Neutrophil (primary cell): ENCODE results near the gene CLIP2.
"Not testable (repeated sequence)": the region's sequence is repeated elsewhere in the genome, so short reads cannot be mapped to it uniquely, and the experiment has no call there.

Experiments used
- H3K27ac ChIP-seq: fragments of 200-600 bp; sonication (generic); 2 replicates; pipeline ENCODE4 v1.5.1; 2016; ENCODE audit warnings: mild to moderate bottlenecking, moderate library complexity
- H3K27me3 ChIP-seq: fragments of 200-600 bp; sonication (generic); 2 replicates; pipeline ENCODE4 v1.6.0; 2016; ENCODE audit warnings: mild to moderate bottlenecking
- H3K36me3 ChIP-seq: fragments of 200-600 bp; sonication (generic); 2 replicates; pipeline ENCODE4 v1.5.1; 2017
- H3K4me1 ChIP-seq, 2 experiments: fragments of 200-600 bp in 1 of 2; sonication (generic) in 1 of 2; 1 replicate in 1 of 2; 2 replicates in 1 of 2; pipeline versions ENCODE4 v1.5.1 to v1.6.1; 2013 to 2016; ENCODE audit warnings: low read depth in 1 of 2, low read length in 1 of 2, mild to moderate bottlenecking in 1 of 2, moderate library complexity in 1 of 2; ENCODE audit not compliant: control insufficient read depth in 1 of 2, insufficient read depth in 1 of 2
- H3K4me3 ChIP-seq, 2 experiments: fragments of 200-600 bp in 1 of 2; sonication (generic) in 1 of 2; 1 replicate in 1 of 2; 2 replicates in 1 of 2; pipeline ENCODE4 v1.5.1; 2013 to 2016; ENCODE audit warnings: low read depth in 1 of 2, low read length in 1 of 2, mild to moderate bottlenecking in 1 of 2, moderate library complexity in 1 of 2
- H3K9me3 ChIP-seq: fragments of 200-600 bp; sonication (generic); 2 replicates; pipeline ENCODE4 v1.5.1; 2016
- CTCF ChIP-seq: fragments of 200-600 bp; sonication (generic); IDR thresholded peaks from 2 replicates; pipeline ENCODE4 v1.5.1; 2016; ENCODE audit warnings: antibody characterized with exemption

Gene CLIP2

GRCh38 chr7:74400420-74401136, 111.4 kb downstream of the CLIP2 start:
- no peaks in the 10 kb centered on the region for H3K4me1 ChIP-seq
- no peak for TF ChIP-seq CTCF
- no peaks in the 10 kb centered on the region for H3K36me3 ChIP-seq
- no peaks in the 10 kb centered on the region for H3K9me3 ChIP-seq
- H3K27ac ChIP-seq = no peak overlapping the region
- no peaks in the 10 kb centered on the region for H3K27me3 ChIP-seq
- no peak overlapping the region for H3K4me3 ChIP-seq

- H3K9me3 ChIP-seq = no peaks in the 10 kb centered on the region
- H3K27me3 ChIP-seq = no peaks in the 10 kb centered on the region
- peak; percentile 89 for TF ChIP-seq CTCF
- H3K36me3 ChIP-seq = no peaks in the 10 kb centered on the region
- H3K27ac ChIP-seq = no peak overlapping the region
- no peak overlapping the region for H3K4me3 ChIP-seq
- no peaks in the 10 kb centered on the region for H3K4me1 ChIP-seq
These were observed 112.1 kb downstream of the CLIP2 start for GRCh38 chr7:74401137-74401859.

GRCh38 chr7:74402668-74403067, 113.5 kb downstream of the CLIP2 start:
- not testable (repeated sequence) for H3K4me3 ChIP-seq, H3K9me3 ChIP-seq, H3K36me3 ChIP-seq, H3K4me1 ChIP-seq, H3K27me3 ChIP-seq, H3K27ac ChIP-seq

GRCh38 chr7:74403521-74404387, 114.5 kb downstream of the CLIP2 start:
- no peak for TF ChIP-seq CTCF
- H3K27me3 ChIP-seq = no peaks in the 10 kb centered on the region
- no peaks in the 10 kb centered on the region for H3K36me3 ChIP-seq
- no peak overlapping the region for H3K27ac ChIP-seq
- no peaks in the 10 kb centered on the region for H3K9me3 ChIP-seq
- H3K4me1 ChIP-seq = no peaks in the 10 kb centered on the region
- no peak overlapping the region for H3K4me3 ChIP-seq

- Histone ChIP-seq H3K4me3 (no peak overlapping the region), H3K9me3 (no peaks in the 10 kb centered on the region), H3K27me3 (no peaks in the 10 kb centered on the region), H3K27ac (no peak overlapping the region), H3K4me1 (no peaks in the 10 kb centered on the region), H3K36me3 (no peaks in the 10 kb centered on the region)
- no peak for TF ChIP-seq CTCF
These were observed 115.1 kb downstream of the CLIP2 start for GRCh38 chr7:74404388-74404700.
